Measurements from ENCODE around the gene TRPV4.
A peak's percentile ranks its signal among the peaks of the same experiment; 100 is the strongest.

The TRPV4 gene

GRCh38 chr12:109738878-109739665 lies 94.1 kb downstream of the TRPV4 start:
- DNase-seq, result peak; percentile 5

- DNase-seq, result peak; percentile 4
These were observed 95.0 kb downstream of the TRPV4 start for GRCh38 chr12:109738209-109738608.

GRCh38 chr12:109737631-109738030 lies 95.6 kb downstream of the TRPV4 start:
- DNase-seq, result no peak

DNA sequence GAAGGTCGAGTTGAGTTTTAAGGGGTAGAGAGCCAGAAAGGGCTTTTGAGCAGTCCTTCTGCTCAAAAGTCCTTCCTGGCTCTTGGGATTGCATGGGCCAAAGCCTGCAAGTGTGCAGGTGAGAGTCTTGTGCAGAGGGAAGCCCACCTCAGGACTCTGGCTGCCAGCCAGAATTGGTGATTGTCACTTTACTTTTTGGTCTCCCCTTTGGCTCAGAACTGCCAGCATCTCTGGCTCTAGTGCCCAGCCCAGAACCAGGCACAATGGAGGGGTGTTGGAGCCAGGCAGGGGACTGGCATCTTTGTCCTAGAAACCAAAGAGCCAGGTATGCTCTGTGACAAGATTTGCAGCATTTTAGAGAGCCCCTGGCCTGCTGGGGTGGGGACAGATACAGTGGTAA lies 96.1 kb downstream of the TRPV4 start:
- DNase-seq, result peak; percentile 0

GRCh38 chr12:109736552-109737108 lies 96.6 kb downstream of the TRPV4 start:
- peak; percentile 7 for DNase-seq

DNA sequence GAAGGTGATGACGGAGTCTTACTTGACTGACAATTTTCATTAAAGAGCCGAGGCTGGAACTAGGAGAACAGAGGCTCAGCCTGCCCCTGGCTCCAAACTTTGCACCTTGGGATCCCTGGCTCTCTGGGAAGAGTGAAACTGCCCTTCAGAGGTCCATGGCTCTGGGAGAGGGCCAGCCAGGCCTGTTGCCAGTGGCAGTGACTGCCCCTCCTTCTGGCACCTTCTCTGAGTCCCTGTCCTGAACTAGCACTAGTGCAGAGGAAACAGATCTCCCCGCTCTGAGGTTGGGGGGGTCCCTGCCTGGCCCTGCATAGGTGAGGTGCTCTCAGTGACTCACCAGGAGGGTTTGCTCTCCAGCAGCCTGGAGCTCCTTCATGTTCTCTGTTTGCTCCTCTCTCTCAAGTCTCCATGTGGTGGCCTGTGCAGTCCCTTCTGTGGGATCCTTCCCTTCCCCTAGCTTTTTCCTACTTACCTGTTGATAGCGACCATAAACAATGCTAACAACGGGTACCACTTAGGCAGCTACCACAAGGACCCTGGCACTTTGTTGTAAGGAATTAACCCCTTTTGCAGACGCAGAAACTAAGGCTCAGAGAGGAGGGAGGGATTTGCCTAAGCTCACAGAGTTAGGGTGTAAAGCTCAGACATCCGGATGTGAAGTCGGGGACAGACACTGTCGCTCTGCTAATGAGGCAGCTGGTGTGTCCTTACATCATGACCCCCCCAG lies 97.2 kb downstream of the TRPV4 start:
- peak; percentile 4 for DNase-seq

DNA sequence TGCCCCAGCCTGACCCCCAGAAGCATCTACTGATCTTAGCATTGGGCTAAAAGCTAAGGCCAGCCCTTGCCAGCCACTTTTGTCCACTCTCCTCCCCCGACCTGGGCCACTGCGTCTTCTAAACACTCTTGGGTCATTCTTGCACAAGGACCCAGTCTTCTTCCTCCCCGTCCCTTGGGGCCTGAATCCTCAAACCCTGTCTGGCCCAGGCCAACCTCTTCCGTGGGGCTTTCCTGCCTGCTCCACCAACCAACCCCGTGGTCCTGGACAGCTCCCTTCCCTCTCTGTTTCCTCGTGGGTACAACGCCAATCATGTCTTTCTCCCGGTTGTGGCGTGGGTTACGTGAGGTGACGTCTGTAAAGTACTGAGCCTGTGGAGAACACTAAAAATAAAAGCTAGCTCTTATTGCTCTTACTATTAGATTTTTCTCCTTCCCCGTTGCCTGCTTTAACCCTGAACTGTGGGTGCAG lies 98.1 kb downstream of the TRPV4 start:
- no peak for DNase-seq

GRCh38 chr12:109734219-109735000 lies 98.8 kb downstream of the TRPV4 start:
- peak; percentile 1 for DNase-seq
